T follicular helper cell (primary cell): ENCODE data around the gene UGT3A1.
"Not testable (repeated sequence)": the region's sequence is repeated elsewhere in the genome, so short reads cannot be mapped to it uniquely, and the experiment has no call there.

Experiments used
- DNase-seq: peaks from one replicate; pipeline ENCODE4 v3.0.0-alpha.2; 2020; ENCODE audit warnings: low read depth
- total RNA-seq, 2 experiments: gene quantifications; one replicate each; lab custom pipeline; 2026; lab: John Stamatoyannopoulos, UW

Gene UGT3A1
- total RNA-seq: 0 reads per million in 2 experiments

GRCh38 chr5:35990941-35991611, at the start of gene UGT3A1:
UGT3A1 (minus strand) TSS chr5:35991390; CDS start chr5:35991240, 150 bp downstream.
- no peak for DNase-seq

GRCh38 chr5:36035696-36036095, 44.5 kb upstream of the UGT3A1 start:
- no peak for DNase-seq

GRCh38 chr5:36034536-36035134, 43.4 kb upstream of the UGT3A1 start:
- DNase-seq: not testable (repeated sequence)

- DNase-seq: no peak
These were observed 42.3 kb upstream of the UGT3A1 start for GRCh38 chr5:36033486-36033885.

- DNase-seq: no peak
These were observed 41.9 kb upstream of the UGT3A1 start for GRCh38 chr5:36033047-36033446.

GRCh38 chr5:36031223-36031622, 40.0 kb upstream of the UGT3A1 start:
- DNase-seq: no peak

GRCh38 chr5:36029914-36030313, 38.7 kb upstream of the UGT3A1 start:
- no peak for DNase-seq

GRCh38 chr5:36028816-36029465, 37.8 kb upstream of the UGT3A1 start:
- no peak for DNase-seq

- no peak for DNase-seq
These were observed 36.5 kb upstream of the UGT3A1 start for GRCh38 chr5:36027711-36028110.

- DNase-seq: no peak
These were observed 35.7 kb upstream of the UGT3A1 start for GRCh38 chr5:36026706-36027465.

- DNase-seq: not testable (repeated sequence)
These were observed 31.1 kb upstream of the UGT3A1 start for GRCh38 chr5:36022246-36022645.

GRCh38 chr5:36019584-36019983, 28.4 kb upstream of the UGT3A1 start:
- DNase-seq: not testable (repeated sequence)

GRCh38 chr5:36017622-36018021, 26.4 kb upstream of the UGT3A1 start:
- DNase-seq: no peak

GRCh38 chr5:36017004-36017403, 25.8 kb upstream of the UGT3A1 start:
- DNase-seq: no peak

- no peak for DNase-seq
These were observed 22.0 kb upstream of the UGT3A1 start for GRCh38 chr5:36013182-36013581.

- DNase-seq: no peak
These were observed 18.5 kb upstream of the UGT3A1 start for GRCh38 chr5:36009698-36010097.

GRCh38 chr5:36007366-36007765, 16.2 kb upstream of the UGT3A1 start:
- DNase-seq: no peak

- DNase-seq: no peak
These were observed 15.0 kb upstream of the UGT3A1 start for GRCh38 chr5:36006163-36006562.

GRCh38 chr5:36001032-36001431, 9.8 kb upstream of the UGT3A1 start:
- DNase-seq: no peak

- DNase-seq: no peak
These were observed 8.4 kb upstream of the UGT3A1 start for GRCh38 chr5:35999547-35999946.

- no peak for DNase-seq
These were observed 4.9 kb upstream of the UGT3A1 start for GRCh38 chr5:35996076-35996475.

GRCh38 chr5:35990520-35990919, 670 bp downstream of the UGT3A1 start:
- DNase-seq: no peak
